ENCODE results near the gene SMIM32. TPM values are rescaled to one million over a fixed set of nuclear protein-coding genes. Genes with fewer than 3 reads are reported as not detected.

SMIM32 gene
- total and polyA plus RNA-seq, 12 donors: not detected

DNA sequence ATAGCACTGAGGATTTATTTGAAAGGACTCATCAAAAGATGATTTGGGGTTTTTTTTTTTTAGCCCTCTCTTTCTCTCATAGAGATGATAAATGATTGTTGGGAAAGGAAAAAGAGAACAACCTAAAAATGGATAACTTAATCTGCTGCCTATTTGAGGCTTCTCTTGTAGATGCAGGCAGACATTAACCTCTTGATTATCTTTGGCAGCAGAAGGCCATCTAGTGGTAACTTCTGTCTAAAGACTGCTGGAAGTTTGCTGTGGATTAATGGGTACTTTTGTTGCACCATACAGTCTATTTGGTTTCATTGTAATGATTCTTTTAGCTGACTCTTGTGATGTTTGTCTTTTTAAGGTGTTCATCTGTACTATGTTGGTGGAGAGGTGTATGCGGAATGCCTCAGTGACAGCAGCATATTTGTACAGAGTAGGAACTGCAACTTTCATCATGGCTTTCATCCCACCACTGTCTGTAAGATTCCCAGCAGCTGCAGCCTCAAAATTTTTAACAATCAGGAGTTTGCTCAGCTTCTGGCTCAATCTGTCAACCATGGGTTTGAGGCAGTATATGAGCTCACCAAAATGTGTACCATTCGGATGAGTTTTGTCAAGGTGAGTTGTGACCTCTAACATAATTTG lies 18.8 kb downstream of the SMIM32 start:
- H3K36me3 ChIP-seq: peaks cover 0 to 96% (median 26%) of the 10 kb centered on the region in 9 donors
- no peak overlapping the region for H3K27ac ChIP-seq
- TF ChIP-seq CTCF (IDR thresholded peaks at IDR 0.05): peak; percentile 50 to 80 (median 64)
- H3K4me3 ChIP-seq: no peak overlapping the region
- no peaks in the 10 kb centered on the region for H3K27me3 ChIP-seq
- 96% methylated on average over 2 of the region's 2 CpGs for WGBS, 2 donors
- peaks cover 0 to 18% (median 0%) of the 10 kb centered on the region in 9 donors for H3K4me1 ChIP-seq
- ATAC-seq (peak in 5 of 8 donors; percentile 44 to 70 (median 64)), DNase-seq (no peak)
- H3K9me3 ChIP-seq: no peaks in the 10 kb centered on the region
- intact Hi-C loops (cut with DNase I): loop anchor here (2.0 to 10.0 kb wide), 13 partner anchors 87 to 232 kb away; no protein-coding TSS in a partner anchor

- TF ChIP-seq CTCF (IDR thresholded peaks at IDR 0.05): no peak
- H3K4me1 ChIP-seq: peaks cover 0 to 17% (median 0%) of the 10 kb centered on the region in 9 donors
- H3K27ac ChIP-seq: no peak overlapping the region
- H3K27me3 ChIP-seq: no peaks in the 10 kb centered on the region
- intact Hi-C loops (cut with DNase I): loop anchor here in 1 of 10 donors (5.0 kb wide), 1 partner anchor 37 kb away; the partner anchor contains the start of gene SMAD5
- no peak for ATAC-seq
- DNase-seq: no peak
- WGBS, 2 donors: 96% methylated on average over 3 of the region's 3 CpGs
- no peaks in the 10 kb centered on the region for H3K9me3 ChIP-seq
- H3K4me3 ChIP-seq: no peak overlapping the region
- peaks cover 0 to 95% (median 7%) of the 10 kb centered on the region in 9 donors for H3K36me3 ChIP-seq
Measured at GRCh38 chr5:136169218-136169617, 23.7 kb downstream of the SMIM32 start.

DNA sequence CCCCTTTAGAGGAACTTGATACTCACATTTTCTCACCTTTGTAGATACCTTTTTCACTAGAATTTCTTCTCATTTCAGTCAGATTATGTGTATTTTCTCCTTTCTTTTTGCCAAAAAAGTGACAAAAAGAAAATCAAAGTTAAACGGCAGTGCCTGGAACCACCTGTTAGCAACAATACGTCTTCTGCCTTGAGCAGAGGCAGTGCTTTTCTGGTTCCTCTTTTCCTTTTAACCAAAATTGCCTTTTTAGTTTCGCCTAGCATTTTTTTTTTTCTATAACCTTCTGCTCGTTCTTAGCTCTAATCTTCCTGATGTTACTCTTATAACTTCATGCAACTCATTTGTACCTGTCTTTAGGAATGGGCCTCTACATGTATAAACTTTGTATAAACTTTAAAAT lies 26.1 kb downstream of the SMIM32 start:
- intact Hi-C loops (cut with DNase I): loop anchor here in 1 of 10 donors (5.0 kb wide), 1 partner anchor 35 kb away; the partner anchor contains the start of gene SMAD5
- H3K4me1 ChIP-seq: peaks cover 0 to 10% (median 0%) of the 10 kb centered on the region in 9 donors

DNA sequence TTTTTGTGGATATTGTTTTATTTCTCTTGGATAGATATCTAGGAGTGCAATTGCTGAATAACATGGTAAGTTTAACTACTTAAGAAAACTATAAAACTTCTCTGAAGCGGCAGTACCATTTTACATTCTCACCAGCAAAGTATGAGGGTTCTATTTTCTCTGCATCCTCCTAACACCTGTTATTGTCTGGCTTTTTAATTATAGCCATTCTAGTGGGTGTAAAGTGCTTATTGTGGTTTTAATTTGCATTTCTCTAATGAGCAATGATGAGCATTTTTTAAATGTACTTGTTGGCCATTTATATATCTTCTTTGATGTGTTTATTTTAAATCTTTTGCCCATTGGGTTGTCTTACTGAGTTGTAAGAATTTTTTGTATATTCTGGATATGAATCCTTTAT lies 28.7 kb downstream of the SMIM32 start:
- no peaks in the 10 kb centered on the region for H3K27me3 ChIP-seq
- 98 to 100% methylated on average over 1 of the region's 1 CpG for WGBS, 2 donors
- H3K4me3 ChIP-seq: no peak overlapping the region
- H3K4me1 ChIP-seq: peaks cover 0 to 17% (median 11%) of the 10 kb centered on the region in 9 donors
- DNase-seq (no peak), ATAC-seq (no peak)
- H3K9me3 ChIP-seq: no peaks in the 10 kb centered on the region
- no peak for TF ChIP-seq CTCF (IDR thresholded peaks at IDR 0.05)
- intact Hi-C loops (cut with DNase I): no loop called here
- H3K27ac ChIP-seq: no peak overlapping the region
- H3K36me3 ChIP-seq: peaks cover 0 to 90% (median 21%) of the 10 kb centered on the region in 9 donors

More for the DNA sequence above, 26.1 kb downstream of the SMIM32 start:
- Histone ChIP-seq H3K27ac (no peak overlapping the region), H3K27me3 (no peaks in the 10 kb centered on the region), H3K4me3 (no peak overlapping the region), H3K36me3 (peaks cover 0 to 97% (median 17%) of the 10 kb centered on the region in 9 donors), H3K9me3 (no peaks in the 10 kb centered on the region)
- no peak for ATAC-seq
- TF ChIP-seq CTCF (IDR thresholded peaks at IDR 0.05): no peak
- no peak for DNase-seq
- WGBS, 2 donors: 81 to 87% methylated on average over 4 of the region's 4 CpGs
